ENCODE data around the gene TPST2.

- no peak for TF ChIP-seq CTCF (IDR thresholded peaks at IDR 0.05)
- no peak for TF ChIP-seq POLR2A (IDR thresholded peaks at IDR 0.05)
Observed at GRCh38 chr22:26534874-26535602, 54.9 kb downstream of the TPST2 start.

All from adrenal gland (tissue), 5 donors.